Common myeloid progenitor, CD34-positive (primary cell): ENCODE data around the gene NOS1AP. TPM values are rescaled to one million over a fixed set of nuclear protein-coding genes. Genes with fewer than 3 reads are reported as not detected.
A peak's percentile ranks its signal among the peaks of the same experiment; 100 is the strongest.

ENCODE experiments used
- CTCF ChIA-PET: fragments of 350-600 bp; sonication (Branson Sonifier 250); formaldehyde crosslinking; loops from one replicate; lab custom pipeline; 2021; ENCODE audit warnings: antibody characterized with exemption; lab: Charles Lee
- POLR2A ChIA-PET: fragments of 350-600 bp; sonication (Branson Sonifier 250); formaldehyde crosslinking; loops from one replicate; lab custom pipeline; 2021; ENCODE audit warnings: antibody characterized with exemption; lab: Charles Lee
- DNase-seq, 3 donors: peaks; one replicate each; pipeline versions ENCODE4 v3.0.0 to v3.0.0-alpha.2; 2013
- H3K27ac ChIP-seq, 2 experiments: 1 replicate in 1 of 2; 2 replicates in 1 of 2; pipeline ENCODE4 v1.7.0; 2013; ENCODE audit warnings: inconsistent platforms in 2 of 2, low read length in 2 of 2, mild to moderate bottlenecking in 2 of 2, low read depth in 1 of 2, moderate library complexity in 1 of 2; ENCODE audit not compliant: severe bottlenecking in 2 of 2, insufficient read depth in 1 of 2, poor library complexity in 1 of 2
- H3K27me3 ChIP-seq, 5 experiments: replicated peaks in 2 of 5; 1 replicate in 3 of 5; 2 replicates in 2 of 5; pipeline versions ENCODE4 v1.6.1 to v1.7.0; 2013; ENCODE audit warnings: low read length in 4 of 5, mild to moderate bottlenecking in 2 of 5, moderate library complexity in 2 of 5, inconsistent platforms in 1 of 5; ENCODE audit not compliant: insufficient read depth in 5 of 5, control insufficient read depth in 4 of 5
- H3K36me3 ChIP-seq, 4 experiments: 1 replicate in 2 of 4; 2 replicates in 2 of 4; pipeline versions ENCODE4 v1.6.1 to v1.7.0; 2013; ENCODE audit warnings: low read length in 3 of 4, control low read depth in 1 of 4, mild to moderate bottlenecking in 1 of 4; ENCODE audit not compliant: control insufficient read depth in 4 of 4, insufficient read depth in 4 of 4
- H3K4me1 ChIP-seq, 4 experiments: 1 replicate in 3 of 4; 2 replicates in 1 of 4; pipeline versions ENCODE4 v1.6.1 to v1.7.1; 2013; ENCODE audit warnings: low read length in 3 of 4, mild to moderate bottlenecking in 3 of 4, control low read depth in 1 of 4, inconsistent platforms in 1 of 4, moderate library complexity in 1 of 4; ENCODE audit not compliant: control insufficient read depth in 4 of 4, insufficient read depth in 4 of 4; ENCODE audit errors: control extremely low read depth in 1 of 4
- H3K4me3 ChIP-seq, 7 experiments: 1 replicate in 4 of 7; 2 replicates in 3 of 7; pipeline versions ENCODE4 v1.5.1 to v1.7.0; 2013; ENCODE audit warnings: mild to moderate bottlenecking in 7 of 7, low read length in 6 of 7, moderate library complexity in 6 of 7, inconsistent platforms in 2 of 7, low read depth in 2 of 7, control low read depth in 1 of 7; ENCODE audit not compliant: insufficient read depth in 4 of 7, control insufficient read depth in 1 of 7; ENCODE audit errors: extremely low read depth in 1 of 7
- H3K9me3 ChIP-seq, 5 experiments: 1 replicate in 4 of 5; 2 replicates in 1 of 5; pipeline versions ENCODE4 v1.6.1 to v1.7.1; 2013; ENCODE audit warnings: low read length in 4 of 5, mild to moderate bottlenecking in 2 of 5, inconsistent platforms in 1 of 5, low read depth in 1 of 5, moderate library complexity in 1 of 5; ENCODE audit not compliant: control insufficient read depth in 4 of 5, insufficient read depth in 2 of 5; ENCODE audit errors: control extremely low read depth in 1 of 5
- whole genome bisulfite sequencing: methylation state at CpG from one replicate; pipeline ENCODE4 v1.1.5; 2013; ENCODE audit not compliant: insufficient coverage; 5-methylcytosine and 5-hydroxymethylcytosine counted together
- polyA plus RNA-seq: library from polyadenylated mRNA; unstranded; fragments of 120-200 nt; gene quantifications from one replicate; pipeline ENCODE4 v1.2.1, GENCODE V29; 2013

NOS1AP gene
- polyA plus RNA-seq: 0.16 TPM

DNA sequence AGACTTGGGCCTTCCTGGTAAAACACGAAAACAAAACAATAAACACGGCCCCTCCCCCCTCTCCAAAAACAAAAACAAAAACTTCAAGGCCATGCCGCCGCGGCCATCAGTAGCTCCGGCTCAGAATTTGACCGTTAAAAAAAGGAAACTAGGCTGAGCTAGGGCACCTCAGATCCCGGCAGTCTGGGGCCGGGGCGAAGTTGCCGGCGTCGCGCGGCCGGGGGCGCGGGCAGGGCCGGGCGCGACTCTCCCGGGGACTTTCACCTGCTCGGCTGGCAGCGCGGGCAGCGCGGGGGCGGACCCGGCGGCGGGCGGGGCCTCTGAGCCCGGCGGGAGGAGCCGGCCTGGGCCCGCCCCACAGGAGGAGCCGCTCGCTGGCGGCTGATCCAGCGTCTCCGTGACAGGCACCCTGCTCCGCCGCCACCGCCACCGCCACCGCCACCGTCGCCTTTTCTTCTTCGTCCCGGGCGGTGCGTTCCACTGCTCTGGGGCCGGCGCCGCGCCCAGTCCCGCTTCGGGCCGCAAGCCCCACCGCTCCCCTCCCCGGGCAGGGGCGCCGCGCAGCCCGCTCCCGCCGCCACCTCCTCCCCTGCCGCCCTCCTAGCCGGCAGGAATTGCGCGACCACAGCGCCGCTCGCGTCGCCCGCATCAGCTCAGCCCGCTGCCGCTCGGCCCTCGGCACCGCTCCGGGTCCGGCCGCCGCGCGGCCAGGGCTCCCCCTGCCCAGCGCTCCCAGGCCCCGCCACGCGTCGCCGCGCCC lies at the start of gene NOS1AP:
NOS1AP (plus strand) TSS at position 358 of the 760 bp plus-strand sequence. CDS start 487 bp downstream, outside the sequence.
- Histone ChIP-seq H3K27me3 (peaks cover 7 to 54% (median 19%) of the 10 kb centered on the region in 5 experiments), H3K4me1 (peaks cover 3 to 21% (median 17%) of the 10 kb centered on the region in 4 experiments), H3K4me3 (peak within 1 kb of the TSS; percentile 56 to 82 (median 66)), H3K36me3 (no peaks in the 10 kb centered on the region), H3K27ac (no peak within 1 kb of the TSS), H3K9me3 (no peaks in the 10 kb centered on the region)
- under 1% methylated on average over 78 of the region's 95 CpGs for WGBS
- CTCF ChIA-PET: interaction anchor here (1.2 to 1.7 kb wide), 3 partner anchors 9 to 322 kb away, joined by 3 to 5 read pairs (median 4); no protein-coding TSS in a partner anchor
- peak; percentile 55 to 82 (median 77) for DNase-seq
- POLR2A ChIA-PET: interaction anchor here (0.6 kb wide), 1 partner anchor 245 kb away, joined by 3 read pairs; no protein-coding TSS in a partner anchor

DNA sequence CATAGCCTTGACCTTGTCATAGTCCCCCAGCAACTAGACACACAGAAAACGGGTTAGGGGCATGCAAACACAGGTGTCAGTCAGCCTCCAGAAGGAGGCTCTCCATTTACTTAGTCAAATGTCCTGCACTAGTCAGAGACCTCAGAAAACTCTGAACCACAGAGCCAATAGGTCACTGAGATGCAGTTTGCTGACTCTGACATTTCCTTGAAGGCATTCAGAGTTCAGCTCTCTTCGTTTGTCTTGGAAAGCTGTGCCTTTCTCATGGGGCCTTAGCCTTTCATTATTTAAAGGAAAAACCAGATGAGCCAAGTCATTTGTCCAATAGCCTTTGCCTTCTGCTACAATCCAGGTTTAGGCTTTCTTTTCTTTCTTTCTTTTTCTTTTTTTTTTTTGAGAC lies 49.3 kb upstream of the NOS1AP start:
- no peaks in the 10 kb centered on the region for H3K36me3 ChIP-seq
- no peak overlapping the region for H3K27ac ChIP-seq
- no peak overlapping the region for H3K4me3 ChIP-seq
- H3K27me3 ChIP-seq: peaks cover 0 to 13% (median 5%) of the 10 kb centered on the region in 5 experiments
- no peaks in the 10 kb centered on the region for H3K9me3 ChIP-seq
- DNase-seq: no peak
- ChIA-PET POLR2A (no interaction called here), CTCF (interaction anchor here (1.0 kb wide), 1 partner anchor 17 kb away, joined by 3 read pairs; no protein-coding TSS in a partner anchor)
- peaks cover 4 to 17% (median 12%) of the 10 kb centered on the region in 4 experiments for H3K4me1 ChIP-seq
- WGBS: 83% methylated on average over 1 of the region's 2 CpGs

DNA sequence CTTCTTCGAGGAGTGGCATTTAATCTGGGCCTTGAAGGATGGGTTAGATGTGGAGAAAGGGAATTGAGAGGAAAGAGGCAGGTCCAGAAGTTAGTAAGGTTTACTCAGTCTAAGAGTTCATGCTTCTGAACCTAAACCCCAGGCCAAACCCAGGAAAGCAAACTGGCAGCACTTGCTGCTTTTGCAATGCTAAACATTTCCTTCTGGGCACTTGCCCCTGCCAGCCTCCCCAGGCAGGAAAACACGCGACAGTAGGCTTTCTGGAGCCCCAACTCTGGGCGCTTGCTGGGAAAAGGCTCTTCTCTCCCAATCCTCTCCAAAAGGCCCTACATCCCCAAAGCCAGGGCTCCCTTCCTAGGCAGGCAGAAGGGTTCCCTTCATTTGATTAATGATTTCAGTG lies 48.4 kb upstream of the NOS1AP start:
- no peak for DNase-seq
- POLR2A ChIA-PET: no interaction called here
- no peak overlapping the region for H3K27ac ChIP-seq

DNA sequence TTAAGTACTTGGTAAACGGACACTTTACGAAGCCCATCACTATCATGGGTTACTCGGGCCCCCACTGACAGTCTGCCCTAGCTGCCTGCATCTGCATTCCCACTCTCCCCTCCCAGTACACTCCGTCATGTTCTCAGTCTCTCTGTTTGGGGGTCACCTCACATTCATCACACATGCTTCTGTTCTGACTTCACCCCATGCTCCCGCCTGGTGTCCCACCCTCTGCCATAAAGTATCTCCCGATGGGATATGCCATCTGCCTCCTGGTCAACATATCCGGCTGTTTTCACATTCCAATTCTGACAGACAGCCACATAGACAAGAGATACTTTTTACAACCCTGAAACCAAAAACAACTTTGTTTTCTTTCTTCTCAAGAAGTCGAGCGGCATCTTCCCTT lies 46.9 kb upstream of the NOS1AP start:
- WGBS: 97% methylated on average over 9 of the region's 9 CpGs
- CTCF ChIA-PET: interaction anchor here (1.1 to 3.8 kb wide), 3 partner anchors 11 to 158 kb away, joined by 3 to 30 read pairs (median 10); no protein-coding TSS in a partner anchor

More for the DNA sequence above, 48.4 kb upstream of the NOS1AP start:
- peaks cover 0 to 18% (median 5%) of the 10 kb centered on the region in 5 experiments for H3K27me3 ChIP-seq
- no peak overlapping the region for H3K4me3 ChIP-seq
- H3K9me3 ChIP-seq: no peaks in the 10 kb centered on the region
- WGBS: 93% methylated on average over 3 of the region's 4 CpGs
- CTCF ChIA-PET: interaction anchor here (0.5 kb wide), 1 partner anchor 15 kb away, joined by 3 read pairs; no protein-coding TSS in a partner anchor
- H3K4me1 ChIP-seq: peaks cover 4 to 17% (median 12%) of the 10 kb centered on the region in 4 experiments
- no peaks in the 10 kb centered on the region for H3K36me3 ChIP-seq

DNA sequence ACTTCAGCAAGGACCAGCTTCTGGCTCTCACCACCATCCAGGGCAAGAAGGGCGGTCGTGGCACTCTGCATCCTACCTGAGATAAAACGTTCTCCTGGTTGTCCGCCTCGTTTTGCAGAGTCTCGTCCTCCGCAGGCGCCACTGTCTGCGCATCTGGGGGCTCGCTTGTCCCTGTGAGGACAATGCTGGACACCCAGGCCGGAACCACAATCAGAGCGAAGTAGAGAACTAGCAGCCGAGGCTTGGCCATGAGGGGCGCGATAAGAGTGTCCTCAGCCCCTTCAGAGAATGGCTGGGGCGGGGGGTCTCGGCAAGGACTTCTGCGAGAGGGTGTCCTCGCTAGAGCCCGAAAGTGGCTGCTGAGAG lies 46.3 kb upstream of the NOS1AP start:
- H3K36me3 ChIP-seq: no peaks in the 10 kb centered on the region
- peak overlapping the region; percentile 46 to 95 (median 83) for H3K4me3 ChIP-seq
- peaks cover 4 to 17% (median 12%) of the 10 kb centered on the region in 4 experiments for H3K4me1 ChIP-seq
- no peak overlapping the region for H3K27ac ChIP-seq
- CTCF ChIA-PET: interaction anchor here (1.0 to 3.8 kb wide), 10 partner anchors 12 to 230 kb away, joined by 3 to 30 read pairs (median 6); no protein-coding TSS in a partner anchor
- WGBS: 53% methylated on average over 17 of the region's 20 CpGs
- POLR2A ChIA-PET: no interaction called here
- peaks cover 0 to 2% (median 0%) of the 10 kb centered on the region in 5 experiments for H3K9me3 ChIP-seq
- peaks cover 0 to 19% (median 5%) of the 10 kb centered on the region in 5 experiments for H3K27me3 ChIP-seq
- DNase-seq: no peak

More for the DNA sequence above, 46.9 kb upstream of the NOS1AP start:
- peaks cover 0 to 19% (median 5%) of the 10 kb centered on the region in 5 experiments for H3K27me3 ChIP-seq
- H3K4me3 ChIP-seq: no peak overlapping the region
- H3K4me1 ChIP-seq: peaks cover 4 to 17% (median 12%) of the 10 kb centered on the region in 4 experiments
- no peak for DNase-seq
- H3K27ac ChIP-seq: no peak overlapping the region
- POLR2A ChIA-PET: no interaction called here
- peaks cover 0 to 2% (median 0%) of the 10 kb centered on the region in 5 experiments for H3K9me3 ChIP-seq
- no peaks in the 10 kb centered on the region for H3K36me3 ChIP-seq

DNA sequence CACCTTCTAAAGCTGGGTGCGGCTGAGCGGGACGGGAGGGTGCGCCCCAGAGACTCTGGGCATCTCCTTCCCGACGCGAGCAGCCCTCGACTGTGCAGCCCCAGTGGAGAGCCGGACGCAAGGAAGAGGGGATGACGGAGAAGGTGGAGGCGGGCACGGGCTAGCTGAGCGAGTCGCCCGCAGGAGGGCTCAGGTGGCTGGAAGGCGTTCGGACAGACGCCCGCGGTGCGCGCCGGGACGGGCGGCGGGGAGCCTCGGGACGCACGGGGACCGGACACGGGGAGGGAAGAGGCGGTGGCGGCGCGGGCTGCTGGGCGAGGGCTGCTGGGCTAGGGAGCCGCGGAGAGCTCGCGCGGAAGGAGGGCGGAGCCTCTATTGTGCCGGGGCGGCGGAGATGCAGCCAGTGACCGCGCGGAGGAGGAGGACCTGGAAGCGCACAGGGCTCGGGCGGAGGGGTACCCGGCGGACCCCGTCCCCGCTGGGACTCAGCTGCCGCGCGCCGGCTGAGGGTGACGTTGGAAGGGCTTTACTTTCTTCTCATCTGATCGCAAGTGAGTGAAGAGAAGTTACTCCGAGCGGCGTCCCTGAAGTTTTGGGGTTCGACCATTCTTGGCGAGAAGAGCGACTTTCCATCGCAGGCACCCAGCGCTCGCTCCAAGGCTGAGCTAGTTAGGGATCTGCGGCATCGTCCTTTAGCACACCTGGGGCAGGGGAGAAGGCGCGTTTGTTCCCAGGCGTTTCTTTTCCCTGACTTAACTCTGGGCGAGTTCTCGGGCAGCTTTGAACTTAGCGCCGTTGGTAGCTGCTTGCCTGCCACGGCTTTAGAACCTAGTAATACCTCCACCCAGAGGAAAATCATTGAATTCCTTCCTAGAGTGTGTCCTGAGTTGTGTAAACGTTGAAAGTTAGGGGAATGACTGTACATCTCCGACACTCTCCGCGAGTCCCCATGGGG lies 45.7 kb upstream of the NOS1AP start, which contains the start of gene OLFML2B:
OLFML2B (minus strand) TSS at position 323 of the 955 bp plus-strand sequence. CDS start 439 bp downstream, outside the sequence.
- H3K27ac ChIP-seq: no peak within 1 kb of the TSS
- WGBS: under 1% methylated on average over 58 of the region's 85 CpGs
- DNase-seq: peak; percentile 56 to 69 (median 67)
- no peaks in the 10 kb centered on the region for H3K36me3 ChIP-seq
- POLR2A ChIA-PET: interaction anchor here (1.0 kb wide), 1 partner anchor 9 kb away, joined by 4 read pairs; no protein-coding TSS in a partner anchor
- peaks cover 0 to 19% (median 5%) of the 10 kb centered on the region in 5 experiments for H3K27me3 ChIP-seq
- CTCF ChIA-PET: interaction anchor here (0.6 to 3.8 kb wide), 18 partner anchors 8 to 267 kb away, joined by 3 to 30 read pairs (median 4); no protein-coding TSS in a partner anchor
- H3K4me3 ChIP-seq: peak within 1 kb of the TSS; percentile 46 to 95 (median 83)
- peaks cover 0 to 2% (median 0%) of the 10 kb centered on the region in 5 experiments for H3K9me3 ChIP-seq
- H3K4me1 ChIP-seq: peaks cover 4 to 17% (median 12%) of the 10 kb centered on the region in 4 experiments
